ENCODE data around the gene MTHFD1L. TPM values are rescaled to one million over a fixed set of nuclear protein-coding genes. Genes with fewer than 3 reads are reported as not detected.

MTHFD1L gene
- total and polyA plus RNA-seq, 2 of the 8 experiments (the other 6 are each of a cell fraction or from before 2014, with no cell fraction given): 29.2 to 105 TPM

GRCh38 chr6:151060766-151061531 is 195.4 kb downstream of the MTHFD1L start:
- FAIRE-seq: no peak
- Histone ChIP-seq H3K9ac (replicated peaks in 1 of 4; ENCODE audit: extremely low read depth in 1 of 4, low read depth in 3 of 4, low read length in 3 of 4) (no peak overlapping the region), H3K79me1 (ENCODE audit: low read depth, low read length) (no peaks in the 10 kb centered on the region), H3K27me3 (replicated peaks in 1 of 4; ENCODE audit: control insufficient read depth in 3 of 4, extremely low read depth in 1 of 4, insufficient read depth in 3 of 4, low read length in 3 of 4) (no peaks in the 10 kb centered on the region), H3K4me1 (replicated peaks in 1 of 4; ENCODE audit: control insufficient read depth in 3 of 4, insufficient read depth in 4 of 4, low read length in 3 of 4) (no peaks in the 10 kb centered on the region), H2AFZ (ENCODE audit: low read length) (no peak overlapping the region), H4K91ac (replicated peaks; ENCODE audit: insufficient read length, low read length) (no peak overlapping the region), H2BK15ac (ENCODE audit: low read length) (no peak overlapping the region), H3K23ac (ENCODE audit: insufficient read length) (no peak overlapping the region), H2BK5ac (ENCODE audit: low read depth, low read length) (no peak overlapping the region), H3K4ac (replicated peaks; ENCODE audit: insufficient read length, low read depth, low read length) (no peak overlapping the region), H2BK20ac (ENCODE audit: low read length) (no peak overlapping the region), H4K8ac (ENCODE audit: extremely low read depth, insufficient read depth, low read length) (no peak overlapping the region), H3K4me2 (ENCODE audit: insufficient read depth in 1 of 2, low read depth in 2 of 2, low read length in 2 of 2) (no peak overlapping the region), H3K14ac (ENCODE audit: insufficient read length) (no peak overlapping the region), H4K20me1 (replicated peaks in 1 of 2; ENCODE audit: control insufficient read depth in 1 of 2, insufficient read depth in 2 of 2, low read length in 2 of 2) (no peaks in the 10 kb centered on the region), H3K27ac (ENCODE audit: low read depth, low read length) (no peak overlapping the region), H2AK5ac (ENCODE audit: low read depth, low read length) (no peak overlapping the region), H3K56ac (replicated peaks; ENCODE audit: insufficient read length, low read depth, low read length) (no peak overlapping the region), H3K23me2 (ENCODE audit: low read depth, low read length) (no peaks in the 10 kb centered on the region), H3K9me3 (ENCODE audit: insufficient read depth in 2 of 2, low read depth in 1 of 2, low read length in 1 of 2) (no peaks in the 10 kb centered on the region), H3K79me2 (ENCODE audit: control insufficient read depth in 1 of 2, insufficient read depth in 2 of 2, low read length in 2 of 2) (no peaks in the 10 kb centered on the region), H4K5ac (ENCODE audit: insufficient read length, low read depth, low read length) (no peak overlapping the region), H3K18ac (ENCODE audit: extremely low read depth, low read length) (no peak overlapping the region), H3K4me3 (ENCODE audit: extremely low read depth in 1 of 4, insufficient read depth in 2 of 4, low read depth in 3 of 4, low read length in 4 of 4) (no peak overlapping the region), H3K36me3 (ENCODE audit: control insufficient read depth in 2 of 4, insufficient read depth in 4 of 4, low read length in 3 of 4) (peaks cover 0 to 6% (median 3%) of the 10 kb centered on the region in 4 experiments; a peak in 4 of 8 replicates), H2BK12ac (ENCODE audit: low read depth, low read length) (no peak overlapping the region), H2BK120ac (replicated peaks; ENCODE audit: low read depth, low read length) (no peak overlapping the region)
- POLR2A ChIA-PET (ENCODE audit: partially characterized antibody): interaction anchor here (0.6 kb wide), 1 partner anchor 197 kb away, joined by 3 read pairs; no protein-coding TSS in a partner anchor
- WGBS, 2 experiments (ENCODE audit: extremely low coverage in 1 of 2, insufficient coverage in 1 of 2, insufficient read length in 1 of 2, insufficient replicate concordance in 2 of 2, low coverage in 1 of 2, low lambda C conversion rate in 2 of 2, missing lambda C conversion rate in 1 of 2): 84% methylated on average over 10 of the region's 10 CpGs; no CpG with 5 or more reads in 1 of the 2 experiments
- DNase-seq (ENCODE audit: low read depth in 1 of 2, low spot score in 2 of 2): no peak
- CTCF ChIA-PET (ENCODE audit: partially characterized antibody): interaction anchor here (1.7 to 2.8 kb wide), 2 partner anchors 46 to 264 kb away, joined by 5 to 6 read pairs; no protein-coding TSS in a partner anchor
- no peak for TF ChIP-seq NRF1 (IDR thresholded peaks at IDR 0.05; ENCODE audit: low read depth, low read length)
- TF ChIP-seq POU5F1 (IDR thresholded peaks at IDR 0.05; ENCODE audit: low read depth, low read length): no peak

All from H1 (cell line).